ENCODE results near the gene CABLES1. TPM values are rescaled to one million over a fixed set of nuclear protein-coding genes. Genes with fewer than 3 reads are reported as not detected.

CABLES1 gene
- total RNA-seq, 4 donors from 2014 or later = 8.5 to 12.6 (median 9.2) TPM

DNA sequence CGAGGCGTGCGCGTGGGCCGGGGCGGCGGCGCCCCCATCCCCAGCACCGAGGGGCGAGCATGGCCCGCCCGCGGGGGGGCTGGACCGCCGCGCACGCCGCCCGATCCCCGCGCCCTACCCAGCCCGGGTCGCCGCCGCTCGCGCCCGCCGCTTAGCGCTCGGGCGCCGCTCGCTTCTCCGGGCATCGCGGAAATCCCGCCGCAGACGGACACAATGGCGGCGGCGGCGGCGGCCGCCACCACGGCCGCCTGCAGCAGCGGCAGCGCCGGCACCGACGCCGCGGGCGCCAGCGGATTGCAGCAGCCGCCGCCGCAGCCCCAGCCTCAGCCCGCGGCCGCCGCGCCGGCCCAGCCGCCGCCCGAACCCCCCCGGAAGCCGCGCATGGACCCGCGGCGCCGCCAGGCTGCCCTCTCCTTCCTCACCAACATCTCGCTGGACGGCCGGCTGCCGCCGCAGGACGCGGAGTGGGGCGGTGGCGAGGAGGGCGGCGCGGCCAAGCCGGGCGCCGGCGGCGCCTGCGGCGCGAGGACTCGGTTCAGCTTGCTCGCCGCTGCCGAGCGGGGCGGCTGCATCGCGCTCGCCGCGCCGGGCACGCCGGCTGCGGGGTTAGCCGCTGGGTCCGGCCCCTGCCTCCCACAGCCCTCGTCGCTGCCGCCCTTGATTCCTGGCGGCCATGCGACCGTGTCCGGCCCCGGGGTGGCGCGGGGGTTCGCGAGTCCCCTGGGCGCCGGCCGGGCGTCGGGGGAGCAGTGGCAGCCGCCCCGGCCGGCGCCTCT lies 453 bp downstream of the CABLES1 start:
- H3K4me3 ChIP-seq = peak overlapping the region; percentile 66 to 82
- intact Hi-C loops (cut with DNase I; ENCODE audit: low total_unique reads) = loop anchor here (10.0 kb wide), 2 partner anchors 99 to 239 kb away; no protein-coding TSS in a partner anchor
- H3K27me3 ChIP-seq = no peaks in the 10 kb centered on the region
- peak in 1 of 2 donors; percentile 49 for DNase-seq
- TF ChIP-seq, protein P1, sequence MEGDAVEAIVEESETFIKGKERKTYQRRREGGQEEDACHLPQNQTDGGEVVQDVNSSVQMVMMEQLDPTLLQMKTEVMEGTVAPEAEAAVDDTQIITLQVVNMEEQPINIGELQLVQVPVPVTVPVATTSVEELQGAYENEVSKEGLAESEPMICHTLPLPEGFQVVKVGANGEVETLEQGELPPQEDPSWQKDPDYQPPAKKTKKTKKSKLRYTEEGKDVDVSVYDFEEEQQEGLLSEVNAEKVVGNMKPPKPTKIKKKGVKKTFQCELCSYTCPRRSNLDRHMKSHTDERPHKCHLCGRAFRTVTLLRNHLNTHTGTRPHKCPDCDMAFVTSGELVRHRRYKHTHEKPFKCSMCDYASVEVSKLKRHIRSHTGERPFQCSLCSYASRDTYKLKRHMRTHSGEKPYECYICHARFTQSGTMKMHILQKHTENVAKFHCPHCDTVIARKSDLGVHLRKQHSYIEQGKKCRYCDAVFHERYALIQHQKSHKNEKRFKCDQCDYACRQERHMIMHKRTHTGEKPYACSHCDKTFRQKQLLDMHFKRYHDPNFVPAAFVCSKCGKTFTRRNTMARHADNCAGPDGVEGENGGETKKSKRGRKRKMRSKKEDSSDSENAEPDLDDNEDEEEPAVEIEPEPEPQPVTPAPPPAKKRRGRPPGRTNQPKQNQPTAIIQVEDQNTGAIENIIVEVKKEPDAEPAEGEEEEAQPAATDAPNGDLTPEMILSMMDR (IDR thresholded peaks at IDR 0.05) = no peak
- no peak for TF ChIP-seq POLR2A (IDR thresholded peaks at IDR 0.05)
- peak overlapping the region; percentile 88 to 94 for H3K27ac ChIP-seq
- H3K9me3 ChIP-seq = no peaks in the 10 kb centered on the region
- H3K4me1 ChIP-seq = peaks cover 0 to 4% of the 10 kb centered on the region in 2 donors
- no peaks in the 10 kb centered on the region for H3K36me3 ChIP-seq

DNA sequence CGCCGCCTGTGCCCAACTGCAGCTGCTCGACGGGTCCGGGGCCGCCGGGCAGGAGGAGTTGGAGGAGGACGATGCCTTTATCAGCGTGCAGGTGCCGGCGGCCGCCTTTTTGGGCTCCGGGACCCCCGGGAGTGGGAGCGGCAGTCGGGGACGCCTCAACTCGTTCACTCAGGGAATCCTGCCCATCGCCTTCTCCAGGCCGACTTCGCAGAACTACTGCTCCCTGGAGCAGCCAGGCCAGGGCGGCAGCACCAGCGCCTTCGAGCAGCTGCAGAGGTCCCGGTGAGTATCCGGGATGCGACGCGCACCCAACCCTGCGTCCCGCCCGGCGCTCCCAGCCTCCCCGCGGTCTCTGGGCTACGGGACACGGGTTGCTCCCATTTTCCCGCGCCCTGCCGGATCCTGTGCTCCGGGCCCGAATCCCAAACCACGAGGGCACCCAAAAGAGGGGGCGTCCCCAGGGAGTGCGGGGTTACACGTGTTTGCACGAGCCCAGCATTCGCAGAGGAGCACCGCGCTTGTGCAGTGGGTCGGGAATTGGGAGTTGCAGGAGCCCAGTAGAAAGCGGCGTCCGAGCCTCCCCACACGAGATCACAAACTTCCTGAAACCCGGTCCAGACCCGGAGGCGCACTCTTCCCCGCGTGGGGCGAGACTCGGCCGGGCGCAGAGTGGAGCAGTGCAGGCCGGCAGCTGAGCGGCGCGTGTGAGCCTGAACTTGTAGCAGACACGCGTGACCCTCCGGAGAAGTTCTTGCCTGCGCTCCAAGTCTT lies 1.2 kb downstream of the CABLES1 start:
- no peak for TF ChIP-seq POLR2A (IDR thresholded peaks at IDR 0.05)
- TF ChIP-seq, protein P1 (IDR thresholded peaks at IDR 0.05) = peak in 1 of 4 experiments; percentile 4
- peaks cover 0 to 4% of the 10 kb centered on the region in 2 donors for H3K4me1 ChIP-seq
- H3K27ac ChIP-seq = peak overlapping the region; percentile 88 to 94
- H3K9me3 ChIP-seq = no peaks in the 10 kb centered on the region
- no peaks in the 10 kb centered on the region for H3K27me3 ChIP-seq
- no peaks in the 10 kb centered on the region for H3K36me3 ChIP-seq
- DNase-seq = peak; percentile 51 to 52
- intact Hi-C loops (cut with DNase I; ENCODE audit: low total_unique reads) = loop anchor here (10.0 kb wide), 2 partner anchors 98 to 238 kb away; no protein-coding TSS in a partner anchor
- peak overlapping the region; percentile 66 to 82 for H3K4me3 ChIP-seq

DNA sequence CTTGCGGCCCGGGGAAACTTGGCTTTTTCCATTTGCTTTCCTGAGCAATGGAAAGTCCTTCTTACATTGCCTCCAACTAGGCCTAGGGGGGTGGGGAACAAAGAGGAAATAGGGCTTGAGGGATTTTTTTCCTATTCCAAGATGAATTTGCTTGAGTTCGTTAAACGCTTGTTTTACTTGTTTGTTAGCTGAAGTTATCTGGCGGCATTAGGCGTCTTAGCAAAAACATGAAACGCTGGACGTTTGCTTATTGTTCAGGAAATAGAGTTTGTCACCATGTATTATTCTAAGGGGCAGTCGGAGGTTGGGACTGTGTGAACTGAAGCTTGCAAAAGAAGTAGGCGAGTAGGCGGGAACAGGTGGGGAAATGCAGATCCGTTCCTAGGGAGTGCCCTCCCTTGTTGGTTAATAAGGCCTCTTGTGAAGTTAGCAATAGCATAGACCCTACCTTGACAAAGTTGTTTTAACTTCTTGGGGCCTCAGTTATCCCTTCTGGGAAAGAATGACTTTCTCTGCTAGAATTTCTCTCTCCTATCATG lies 1.9 kb downstream of the CABLES1 start:
- DNase-seq = no peak
- intact Hi-C loops (cut with DNase I; ENCODE audit: low total_unique reads) = loop anchor here (10.0 kb wide), 2 partner anchors 98 to 238 kb away; no protein-coding TSS in a partner anchor
- TF ChIP-seq, protein P1 (IDR thresholded peaks at IDR 0.05) = peak in 1 of 4 experiments; percentile 0
- TF ChIP-seq POLR2A (IDR thresholded peaks at IDR 0.05) = no peak
- Histone ChIP-seq H3K36me3 (no peaks in the 10 kb centered on the region), H3K4me1 (peaks cover 0 to 4% of the 10 kb centered on the region in 2 donors), H3K9me3 (no peaks in the 10 kb centered on the region), H3K4me3 (peak overlapping the region; percentile 66 to 82), H3K27me3 (no peaks in the 10 kb centered on the region), H3K27ac (peak overlapping the region; percentile 88 to 94)

DNA sequence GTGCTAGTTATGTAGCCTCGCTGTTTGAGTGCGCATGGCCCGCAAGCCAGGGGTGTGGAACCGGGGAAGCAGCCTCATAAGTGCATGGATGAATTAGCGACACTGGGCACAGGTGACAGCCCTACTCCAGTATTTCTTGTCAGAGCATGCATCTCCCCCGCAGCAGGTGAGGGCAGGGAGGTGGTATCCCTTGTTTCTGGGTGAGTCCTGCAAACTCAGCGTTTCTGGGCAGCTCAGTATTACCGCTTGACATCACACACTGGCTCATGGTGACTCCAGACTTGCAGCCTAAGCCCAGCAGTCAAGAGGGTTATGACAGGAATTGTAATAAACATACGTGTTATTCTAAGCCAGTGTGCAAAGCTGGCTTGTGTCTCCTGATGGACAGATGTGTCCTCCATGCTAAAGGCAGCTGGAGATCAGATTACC lies 2.5 kb downstream of the CABLES1 start:
- H3K4me1 ChIP-seq = peaks cover 4 to 6% of the 10 kb centered on the region in 2 donors
- intact Hi-C loops (cut with DNase I; ENCODE audit: low total_unique reads) = loop anchor here (10.0 kb wide), 2 partner anchors 97 to 237 kb away; no protein-coding TSS in a partner anchor
- no peak for DNase-seq
- TF ChIP-seq POLR2A (IDR thresholded peaks at IDR 0.05) = no peak
- TF ChIP-seq, protein P1 (IDR thresholded peaks at IDR 0.05) = no peak
- H3K27me3 ChIP-seq = no peaks in the 10 kb centered on the region
- no peaks in the 10 kb centered on the region for H3K36me3 ChIP-seq
- no peaks in the 10 kb centered on the region for H3K9me3 ChIP-seq
- peak overlapping the region; percentile 46 to 94 for H3K27ac ChIP-seq
- H3K4me3 ChIP-seq = peak overlapping the region in 1 of 2 donors; percentile 13

Data from uterus (tissue), 4 donors.